ENCODE measurements around the gene DUSP11. TPM values are rescaled to one million over a fixed set of nuclear protein-coding genes. Genes with fewer than 3 reads are reported as not detected.
"Not testable (repeated sequence)": the region's sequence is repeated elsewhere in the genome, so short reads cannot be mapped to it uniquely, and the experiment has no call there.

Gene DUSP11
- total RNA-seq, 2 experiments from 2014 or later = 25.0 to 40.9 TPM

GRCh38 chr2:73718851-73719621 lies 60.9 kb downstream of the DUSP11 start:
- Histone ChIP-seq H3K4me2 (ENCODE audit: low read length) (no peak overlapping the region), H4K20me1 (ENCODE audit: insufficient read depth, low read length) (no peaks in the 10 kb centered on the region), H3K9me2 (ENCODE audit: insufficient read depth, low read length) (no peaks in the 10 kb centered on the region), H3K4me1 (ENCODE audit: insufficient read depth, low read length, poor library complexity, severe bottlenecking) (no peaks in the 10 kb centered on the region), H3K27ac (ENCODE audit: low read depth, low read length, poor library complexity, severe bottlenecking) (no peak overlapping the region), H3K79me2 (ENCODE audit: insufficient read depth, low read depth, low read length) (no peaks in the 10 kb centered on the region), H3K9me3 (ENCODE audit: low read length) (no peaks in the 10 kb centered on the region), H3K36me3 (ENCODE audit: insufficient read depth, low read length) (no peaks in the 10 kb centered on the region), H2AFZ (ENCODE audit: low read length) (no peak overlapping the region), H3K4me3 (ENCODE audit: low read depth, low read length, poor library complexity, severe bottlenecking) (no peak overlapping the region)
- TF ChIP-seq EZH2phosphoT487 (IDR thresholded peaks at IDR 0.05; ENCODE audit: borderline replicate concordance, low read depth, low read length) (no peak), CTCF (conservative IDR thresholded peaks at IDR 0.05; ENCODE audit: low read length) (no peak)
- CTCF ChIA-PET (ENCODE audit: unreplicated experiment) = no interaction called here
- no peak for DNase-seq (ENCODE audit: low spot score)
- no TSS peak for BruUV-seq (replicated peaks)
- intact Hi-C loops (cut with micrococcal nuclease; ENCODE audit: unreplicated experiment) = no loop called here
- POLR2A ChIA-PET = no interaction called here

GRCh38 chr2:73718421-73718820 lies 61.5 kb downstream of the DUSP11 start:
- no peak for TF ChIP-seq EZH2phosphoT487 (IDR thresholded peaks at IDR 0.05; ENCODE audit: borderline replicate concordance, low read depth, low read length)
- TF ChIP-seq CTCF (conservative IDR thresholded peaks at IDR 0.05; ENCODE audit: low read length) = no peak
- no peak for DNase-seq (ENCODE audit: low spot score)
- H3K4me2 ChIP-seq (ENCODE audit: low read length) = no peak overlapping the region
- H3K9me2 ChIP-seq (ENCODE audit: insufficient read depth, low read length) = no peaks in the 10 kb centered on the region
- no peaks in the 10 kb centered on the region for H3K9me3 ChIP-seq (ENCODE audit: low read length)
- ChIA-PET CTCF (ENCODE audit: unreplicated experiment) (no interaction called here), POLR2A (no interaction called here)
- no TSS peak for BruUV-seq (replicated peaks)
- no peak overlapping the region for H3K27ac ChIP-seq (ENCODE audit: low read depth, low read length, poor library complexity, severe bottlenecking)
- no peaks in the 10 kb centered on the region for H3K36me3 ChIP-seq (ENCODE audit: insufficient read depth, low read length)
- H4K20me1 ChIP-seq (ENCODE audit: insufficient read depth, low read length) = no peaks in the 10 kb centered on the region
- H3K4me3 ChIP-seq (ENCODE audit: low read depth, low read length, poor library complexity, severe bottlenecking) = no peak overlapping the region
- intact Hi-C loops (cut with micrococcal nuclease; ENCODE audit: unreplicated experiment) = no loop called here
- H3K79me2 ChIP-seq (ENCODE audit: insufficient read depth, low read depth, low read length) = no peaks in the 10 kb centered on the region
- no peak overlapping the region for H2AFZ ChIP-seq (ENCODE audit: low read length)
- H3K4me1 ChIP-seq (ENCODE audit: insufficient read depth, low read length, poor library complexity, severe bottlenecking) = no peaks in the 10 kb centered on the region

DNA sequence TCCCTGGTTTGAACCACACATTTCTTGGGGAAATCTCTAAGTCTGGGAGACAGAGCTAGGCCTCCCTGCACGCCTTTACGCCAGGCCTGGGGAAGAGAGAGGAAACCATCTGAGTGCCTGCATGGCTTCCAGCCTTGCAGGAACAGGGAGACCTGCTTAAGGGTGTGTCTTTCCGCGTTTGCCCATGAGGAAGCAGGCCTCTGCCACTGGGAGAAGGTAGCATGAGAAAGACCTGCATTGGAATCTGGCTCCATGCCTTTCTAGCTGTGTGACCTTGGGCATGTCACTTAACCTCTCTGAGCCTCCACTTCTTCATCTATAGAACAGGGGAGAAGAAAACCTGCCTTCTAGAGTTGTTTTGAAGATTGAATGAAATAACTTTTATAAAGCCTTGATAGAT lies 62.2 kb downstream of the DUSP11 start:
- DNase-seq (ENCODE audit: low spot score); BruUV-seq (replicated peaks); POLR2A ChIA-PET; H3K27ac ChIP-seq (ENCODE audit: low read depth, low read length, poor library complexity, severe bottlenecking); H3K4me3 ChIP-seq (ENCODE audit: low read depth, low read length, poor library complexity, severe bottlenecking); CTCF ChIA-PET (ENCODE audit: unreplicated experiment); H4K20me1 ChIP-seq (ENCODE audit: insufficient read depth, low read length); H3K79me2 ChIP-seq (ENCODE audit: insufficient read depth, low read depth, low read length); H2AFZ ChIP-seq (ENCODE audit: low read length); H3K4me2 ChIP-seq (ENCODE audit: low read length); H3K9me3 ChIP-seq (ENCODE audit: low read length); intact Hi-C loops (cut with micrococcal nuclease; ENCODE audit: unreplicated experiment); H3K4me1 ChIP-seq (ENCODE audit: insufficient read depth, low read length, poor library complexity, severe bottlenecking); H3K36me3 ChIP-seq (ENCODE audit: insufficient read depth, low read length); H3K9me2 ChIP-seq (ENCODE audit: insufficient read depth, low read length): not testable (repeated sequence)

Data from OCI-LY7 (cell line).